Measurements from ENCODE around the gene CYB561A3.

GRCh38 chr11:61345170-61345610 lies 16.5 kb downstream of the CYB561A3 start:
- TF ChIP-seq EZH2 (IDR thresholded peaks at IDR 0.05), result no peak
- no peak for TF ChIP-seq POLR2AphosphoS5 (IDR thresholded peaks at IDR 0.05; ENCODE audit: borderline replicate concordance, low read depth, low read length)
